ENCODE data around the gene KIF26A. TPM values are rescaled to one million over a fixed set of nuclear protein-coding genes. Genes with fewer than 3 reads are reported as not detected.

The KIF26A gene
- total RNA-seq, 2 donors from 2014 or later, result 5.6 to 14.1 TPM

GRCh38 chr14:104101086-104101621 lies 37.2 kb upstream of the KIF26A start:
- H3K4me3 ChIP-seq, result no peak overlapping the region
- no peak for DNase-seq (ENCODE audit: low spot score)
- H3K9me3 ChIP-seq, result no peaks in the 10 kb centered on the region
- no peak for TF ChIP-seq CTCF (IDR thresholded peaks at IDR 0.05)
- H3K36me3 ChIP-seq, result peaks cover 10% of the 10 kb centered on the region
- H3K4me1 ChIP-seq, result peaks cover 0 to 26% of the 10 kb centered on the region in 2 donors
- no peaks in the 10 kb centered on the region for H3K27me3 ChIP-seq
- no peak overlapping the region for H3K27ac ChIP-seq

GRCh38 chr14:104101651-104102281 lies 36.6 kb upstream of the KIF26A start:
- TF ChIP-seq CTCF (IDR thresholded peaks at IDR 0.05), result no peak
- Histone ChIP-seq H3K9me3 (no peaks in the 10 kb centered on the region), H3K4me3 (no peak overlapping the region), H3K36me3 (peaks cover 7% of the 10 kb centered on the region), H3K27me3 (no peaks in the 10 kb centered on the region), H3K4me1 (peaks cover 0 to 26% of the 10 kb centered on the region in 2 donors), H3K27ac (no peak overlapping the region)
- no peak for DNase-seq (ENCODE audit: low spot score)

DNA sequence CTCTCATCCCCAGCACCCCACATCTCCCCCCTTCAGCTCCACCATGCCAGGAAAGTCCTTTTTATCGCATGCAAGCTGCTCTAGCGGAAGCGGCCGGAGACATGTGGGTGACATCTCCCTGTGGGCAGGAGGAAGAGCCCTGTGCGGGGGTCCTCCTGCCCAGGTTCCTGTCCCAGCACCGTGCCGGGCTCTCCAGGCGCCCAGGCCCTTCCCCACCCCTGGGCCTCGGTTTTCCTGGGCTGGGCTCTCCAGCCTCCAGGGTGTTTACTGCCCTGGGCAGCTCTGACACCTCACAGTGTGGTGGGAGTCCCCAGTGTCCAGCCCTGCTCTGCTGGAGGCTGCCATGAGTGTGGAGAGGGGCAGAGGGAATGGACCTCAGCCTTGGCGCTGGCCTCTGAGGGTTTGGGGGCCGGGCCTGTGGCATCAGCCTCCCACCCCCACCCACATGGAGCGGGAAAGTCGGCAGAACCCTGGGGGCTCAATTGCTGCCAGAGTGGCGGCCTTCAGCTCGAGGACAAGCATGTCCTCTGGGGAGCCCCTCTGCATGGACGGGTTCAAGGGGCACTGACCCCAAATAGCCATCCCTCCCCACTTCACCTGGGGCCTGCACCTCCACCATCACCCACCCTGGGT lies 36.0 kb upstream of the KIF26A start:
- Histone ChIP-seq H3K9me3 (no peaks in the 10 kb centered on the region), H3K4me3 (no peak overlapping the region), H3K36me3 (peaks cover 7% of the 10 kb centered on the region), H3K27ac (no peak overlapping the region), H3K27me3 (no peaks in the 10 kb centered on the region), H3K4me1 (peaks cover 0 to 26% of the 10 kb centered on the region in 2 donors)
- no peak for DNase-seq (ENCODE audit: low spot score)
- no peak for TF ChIP-seq CTCF (IDR thresholded peaks at IDR 0.05)

GRCh38 chr14:104103061-104103445 lies 35.3 kb upstream of the KIF26A start:
- no peak overlapping the region for H3K4me3 ChIP-seq
- H3K4me1 ChIP-seq, result peaks cover 0 to 26% of the 10 kb centered on the region in 2 donors
- no peak for DNase-seq (ENCODE audit: low spot score)
- no peak for TF ChIP-seq CTCF (IDR thresholded peaks at IDR 0.05)
- no peaks in the 10 kb centered on the region for H3K27me3 ChIP-seq
- H3K27ac ChIP-seq, result no peak overlapping the region
- H3K9me3 ChIP-seq, result no peaks in the 10 kb centered on the region
- peaks cover 7% of the 10 kb centered on the region for H3K36me3 ChIP-seq

GRCh38 chr14:104103446-104104075 lies 34.8 kb upstream of the KIF26A start:
- H3K4me1 ChIP-seq, result peaks cover 0 to 26% of the 10 kb centered on the region in 2 donors

More at GRCh38 chr14:104103446-104104075, 34.8 kb upstream of the KIF26A start:
- no peak overlapping the region for H3K4me3 ChIP-seq
- no peak for DNase-seq (ENCODE audit: low spot score)
- no peaks in the 10 kb centered on the region for H3K9me3 ChIP-seq
- no peaks in the 10 kb centered on the region for H3K27me3 ChIP-seq
- no peak overlapping the region for H3K27ac ChIP-seq
- H3K36me3 ChIP-seq, result peaks cover 7% of the 10 kb centered on the region
- no peak for TF ChIP-seq CTCF (IDR thresholded peaks at IDR 0.05)

All from right atrium auricular region (tissue), 2 donors.